ENCODE measurements around the gene PROSER1.
A peak's percentile ranks its signal among the peaks of the same experiment; 100 is the strongest.
"Not testable (repeated sequence)": the region's sequence is repeated elsewhere in the genome, so short reads cannot be mapped to it uniquely, and the experiment has no call there.

The PROSER1 gene

DNA sequence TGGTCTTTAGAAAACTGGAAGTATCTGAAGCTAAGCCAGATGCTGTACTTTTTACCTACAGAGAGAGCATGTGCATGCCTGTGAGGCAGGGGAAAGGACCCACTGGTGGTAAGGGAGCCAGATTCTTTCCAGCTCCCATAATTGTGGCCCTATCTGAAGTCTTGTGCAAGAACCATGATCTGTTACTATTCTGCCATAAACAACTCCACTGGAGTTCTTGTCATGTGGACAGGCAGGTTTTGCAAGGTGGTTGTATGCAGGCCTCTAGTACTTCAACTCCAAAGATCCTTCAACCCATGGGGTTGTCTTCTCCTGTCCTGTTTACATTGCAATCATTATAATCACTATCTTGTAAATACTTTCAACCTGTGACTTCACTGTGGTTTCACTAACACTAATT, 14.1 kb downstream of the PROSER1 start:
- DNase-seq, result no peak

GRCh38 chr13:39023316-39023715, 14.6 kb downstream of the PROSER1 start:
- no peak for DNase-seq

DNA sequence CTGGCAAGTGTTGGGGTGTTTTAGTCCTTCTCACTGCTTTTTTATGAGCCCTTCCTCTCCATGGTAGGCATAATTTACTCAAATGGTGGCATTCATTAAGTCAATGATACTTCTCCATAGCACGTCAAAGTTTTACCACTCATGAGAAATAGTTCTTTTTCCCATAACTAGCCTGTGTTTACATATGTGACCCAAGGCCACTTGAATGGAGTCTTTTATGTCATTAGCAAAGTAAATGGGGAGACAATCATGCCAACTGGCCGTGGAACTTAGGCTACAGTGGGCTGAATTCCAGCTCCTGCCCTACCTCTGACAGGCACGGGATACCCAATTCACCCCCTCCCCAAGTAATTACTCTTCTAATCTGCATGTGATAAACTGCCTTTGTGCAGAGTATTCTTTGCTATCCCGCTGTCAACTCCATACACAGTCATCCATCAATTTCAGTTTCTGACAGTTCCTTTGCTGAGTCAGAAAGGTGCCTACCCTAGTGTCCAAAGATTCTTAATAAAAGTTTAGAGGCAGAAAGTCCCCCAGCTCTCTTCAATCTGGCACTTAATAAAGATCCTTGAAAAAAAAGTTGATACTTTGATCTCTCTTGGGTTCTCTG, 16.9 kb downstream of the PROSER1 start:
- no peak for DNase-seq

DNA sequence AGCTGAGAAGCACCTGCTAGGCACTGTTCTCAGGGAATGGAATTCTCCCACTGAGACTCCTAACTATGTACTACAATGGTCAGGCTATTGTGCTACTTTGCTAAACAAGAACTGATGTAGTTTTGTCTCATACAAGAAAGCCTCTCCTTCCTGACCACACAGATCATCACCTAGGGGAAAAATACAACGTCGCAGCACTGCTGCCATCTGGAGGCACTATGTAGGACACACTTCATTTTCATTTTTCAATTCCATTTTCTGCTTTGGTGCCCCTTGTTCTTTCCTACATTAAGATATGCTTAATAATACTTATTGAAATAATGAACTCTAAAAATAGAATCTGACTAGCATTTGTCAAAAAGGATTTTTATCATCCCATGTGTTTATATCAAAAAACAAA, 21.1 kb downstream of the PROSER1 start:
- DNase-seq, result peak; percentile 16

- no peak for DNase-seq
These were observed 21.8 kb downstream of the PROSER1 start for GRCh38 chr13:39016087-39016486.

DNA sequence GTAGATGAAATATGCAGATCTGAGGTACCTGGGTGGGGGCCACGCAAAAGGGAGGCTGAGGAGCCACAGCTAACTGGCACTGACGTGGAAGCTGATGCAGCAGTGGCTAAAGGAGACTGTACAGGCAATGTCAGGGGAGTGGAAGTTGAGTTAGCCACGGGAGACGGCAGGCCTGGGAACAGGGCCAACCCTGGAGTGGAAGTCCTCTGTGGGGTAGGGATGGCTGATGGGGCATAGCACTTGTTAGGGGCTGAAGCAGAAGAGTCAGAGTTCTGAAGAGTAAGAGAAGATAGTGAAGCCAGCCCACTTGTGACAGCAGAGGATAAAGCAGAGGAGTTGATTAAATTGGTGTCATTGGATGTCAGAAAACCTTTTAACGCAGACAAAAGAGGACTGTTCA, 24.4 kb downstream of the PROSER1 start:
- DNase-seq, result no peak

GRCh38 chr13:39012608-39013007, 25.3 kb downstream of the PROSER1 start:
- DNase-seq, result no peak

DNA sequence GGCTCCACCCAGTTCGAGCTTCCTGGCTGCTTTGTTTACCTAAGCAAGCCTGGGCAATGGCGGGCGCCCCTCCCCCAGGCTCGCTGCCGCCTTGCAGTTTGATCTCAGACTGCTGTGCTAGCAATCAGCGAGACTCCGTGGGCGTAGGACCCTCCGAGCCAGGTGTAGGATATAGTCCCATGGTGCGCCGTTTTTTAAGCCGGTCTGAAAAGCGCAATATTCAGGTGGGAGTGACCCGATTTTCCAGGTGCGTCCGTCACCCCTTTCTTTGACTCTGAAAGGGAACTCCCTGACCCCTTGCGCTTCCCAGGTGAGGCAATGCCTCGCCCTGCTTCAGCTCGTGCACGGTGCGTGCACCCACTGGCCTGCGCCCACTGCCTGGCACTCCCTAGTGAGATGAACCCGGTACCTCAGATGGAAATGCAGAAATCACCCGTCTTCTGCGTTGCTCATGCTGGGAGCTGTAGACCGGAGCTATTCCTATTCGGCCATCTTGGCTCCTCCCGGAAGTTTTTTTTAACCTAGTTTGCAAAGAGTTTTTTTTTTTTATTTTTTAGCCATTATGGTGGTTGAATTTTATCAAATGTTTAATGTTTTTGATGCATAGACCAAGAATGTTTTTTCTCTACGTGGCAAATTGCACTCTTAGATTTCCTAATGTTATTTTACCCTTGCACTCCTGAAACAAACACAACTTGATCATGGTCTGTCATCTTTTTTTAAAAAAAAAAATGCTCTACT, 31.3 kb downstream of the PROSER1 start:
- DNase-seq, result not testable (repeated sequence)

DNA sequence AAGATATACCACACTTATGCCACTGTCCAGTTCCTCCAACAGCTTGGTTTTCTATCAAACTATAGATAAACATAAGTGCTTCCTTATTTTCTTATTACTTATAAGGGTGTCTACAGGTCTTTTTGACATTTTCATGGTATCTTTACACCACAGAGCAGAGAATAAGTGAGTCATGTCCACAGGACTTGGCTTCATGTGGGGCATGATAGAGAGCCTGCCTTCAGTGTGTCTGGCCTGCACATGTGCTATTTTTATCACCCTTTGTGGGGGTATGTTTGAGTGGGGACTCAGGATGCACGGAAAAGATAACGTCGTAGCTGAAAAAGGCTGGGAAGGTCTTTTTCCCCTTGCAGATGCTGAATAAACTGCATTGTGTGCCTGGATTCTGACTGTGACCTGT, 39.1 kb downstream of the PROSER1 start:
- no peak for DNase-seq

DNA sequence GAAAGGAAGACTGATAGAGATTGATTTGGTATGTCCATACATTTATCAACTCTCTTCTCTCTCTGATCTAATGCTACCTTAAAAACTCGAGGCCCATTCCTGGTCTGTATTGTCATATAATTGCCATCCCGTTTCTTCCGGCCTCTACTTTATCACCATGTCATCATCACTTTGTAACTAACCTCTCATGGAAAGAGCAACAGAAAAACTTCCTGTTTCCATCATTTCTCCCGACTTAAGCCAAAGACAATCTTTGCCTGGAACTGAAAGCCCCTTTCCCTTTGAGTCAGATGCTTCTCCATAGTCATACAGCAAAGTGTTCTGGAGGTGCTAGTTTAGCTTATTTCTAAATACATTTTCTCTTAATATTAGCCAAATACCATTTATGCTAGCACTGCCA, 44.5 kb downstream of the PROSER1 start:
- DNase-seq, result no peak

- no peak for DNase-seq
These were observed 47.2 kb downstream of the PROSER1 start, which contains the start of gene STOML3 for GRCh38 chr13:38990693-38991092. STOML3 (minus strand) TSS chr13:38990831; CDS start chr13:38990721, 110 bp downstream.

- DNase-seq, result no peak
These were observed 56.8 kb downstream of the PROSER1 start for GRCh38 chr13:38981096-38981495.

GRCh38 chr13:38980750-38981078, 57.2 kb downstream of the PROSER1 start:
- DNase-seq, result no peak

DNA sequence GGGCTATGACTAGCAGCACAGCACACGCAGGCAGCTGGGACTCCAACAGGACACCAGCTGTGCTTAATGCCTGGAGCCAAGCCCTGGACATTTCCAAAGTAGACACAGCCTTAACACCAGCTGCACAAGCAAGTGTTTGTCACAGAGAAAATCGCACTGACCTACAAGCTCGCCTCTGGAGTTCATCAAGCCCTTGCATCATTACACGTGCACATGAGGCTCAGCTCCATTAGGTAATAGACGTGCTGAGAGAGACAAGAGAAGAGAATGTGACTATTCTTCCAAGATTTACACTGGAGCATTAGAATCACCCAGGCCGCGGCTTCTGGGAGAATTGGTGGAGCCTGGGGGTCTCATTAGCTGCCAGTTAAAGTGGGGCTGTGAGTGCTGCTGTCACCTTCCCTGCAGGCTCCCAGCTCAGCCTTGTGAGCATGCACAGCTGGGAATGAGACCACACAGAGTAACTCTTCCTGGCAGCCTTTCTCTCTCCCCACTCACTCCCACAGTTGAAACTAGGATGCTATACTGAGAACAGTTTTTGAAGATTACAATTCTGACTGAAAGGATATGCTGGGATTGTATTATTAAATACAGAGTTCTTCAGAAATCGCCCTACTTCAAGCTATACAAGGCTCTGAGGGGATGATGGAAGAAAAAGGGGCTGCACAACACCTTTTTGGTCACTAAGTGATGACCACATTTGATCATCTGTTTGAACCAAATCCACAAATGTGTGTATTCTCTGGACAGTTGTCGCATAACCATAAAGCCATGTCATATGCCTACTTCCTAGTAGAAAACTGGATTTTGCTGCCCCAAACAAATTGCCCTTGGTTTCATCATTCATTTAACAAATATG, 57.8 kb downstream of the PROSER1 start:
- DNase-seq, result no peak

GRCh38 chr13:38970380-38971051, 67.4 kb downstream of the PROSER1 start:
- no peak for DNase-seq

DNA sequence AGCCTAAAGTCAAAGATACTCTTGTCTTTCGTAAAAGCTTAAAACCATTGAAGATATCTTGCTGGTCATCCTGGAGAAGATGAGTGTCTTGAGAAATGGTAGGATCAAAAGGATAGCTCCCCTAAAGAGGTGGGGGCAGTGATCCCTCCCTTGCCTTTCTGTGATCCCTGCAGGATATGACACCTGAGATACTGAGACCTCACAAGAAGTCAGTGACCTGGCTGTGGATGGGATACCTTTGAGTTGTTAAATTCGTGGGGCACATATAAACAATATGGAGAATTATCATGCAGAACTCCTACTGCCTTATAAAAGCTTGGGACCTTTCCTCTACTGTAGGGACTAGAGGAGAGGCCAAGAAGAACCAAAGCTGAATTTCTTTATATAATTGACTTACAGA, 68.7 kb downstream of the PROSER1 start:
- no peak for DNase-seq

DNA sequence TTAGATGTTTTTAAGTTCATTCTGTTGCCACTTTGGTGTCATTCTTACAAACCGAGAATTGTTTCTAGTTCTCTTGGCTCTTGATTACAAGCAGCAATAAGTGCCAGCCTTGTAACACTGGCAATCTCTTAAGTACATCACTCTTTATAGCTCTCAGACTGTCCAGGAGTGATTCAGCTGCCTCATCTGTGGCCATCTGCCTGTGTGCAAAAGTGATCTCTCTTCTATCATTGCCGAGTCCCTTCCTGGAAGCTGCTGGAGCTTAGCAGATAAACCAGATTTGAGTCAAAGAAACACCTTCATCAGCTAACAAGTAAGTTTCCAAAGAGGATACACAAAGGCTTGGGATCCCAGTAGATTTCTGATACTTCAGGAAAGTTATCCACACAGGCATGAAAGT, 70.4 kb downstream of the PROSER1 start:
- no peak for DNase-seq

DNA sequence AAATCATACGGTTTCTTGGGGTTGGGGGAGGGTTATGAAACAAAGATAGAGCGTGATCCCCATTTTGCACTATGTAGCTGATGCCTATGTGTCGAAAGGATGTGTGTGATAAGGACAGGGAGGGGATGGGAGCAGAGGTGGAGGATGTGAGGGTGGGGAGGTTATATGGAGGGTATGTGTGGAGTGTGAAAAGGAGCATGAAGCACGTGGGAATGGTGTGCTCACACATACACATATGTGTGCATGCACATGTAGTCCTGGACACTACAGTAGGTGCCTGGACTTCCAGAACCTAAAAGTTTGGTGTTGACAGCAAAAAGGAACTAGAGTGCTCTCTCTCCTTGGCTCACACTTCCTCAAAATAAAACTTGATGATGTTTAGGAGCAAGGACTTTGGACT, 72.6 kb downstream of the PROSER1 start:
- DNase-seq, result no peak

- no peak for DNase-seq
These were observed 77.7 kb downstream of the PROSER1 start for GRCh38 chr13:38960175-38960574.

All from CD4-positive, alpha-beta T cell treated with Interleukin-21 for 1 hour (primary cell).